ENCODE results near the gene HIC1. TPM values are rescaled to one million over a fixed set of nuclear protein-coding genes. Genes with fewer than 3 reads are reported as not detected.

The HIC1 gene
- polyA plus RNA-seq, 3 donors, result 13.5 to 31.6 (median 23.6) TPM

GRCh38 chr17:2065949-2066400 is 11.1 kb downstream of the HIC1 start:
- no peak for DNase-seq (ENCODE audit: extremely low read depth in 1 of 11, low read depth in 9 of 11, low spot score in 4 of 11)

DNA sequence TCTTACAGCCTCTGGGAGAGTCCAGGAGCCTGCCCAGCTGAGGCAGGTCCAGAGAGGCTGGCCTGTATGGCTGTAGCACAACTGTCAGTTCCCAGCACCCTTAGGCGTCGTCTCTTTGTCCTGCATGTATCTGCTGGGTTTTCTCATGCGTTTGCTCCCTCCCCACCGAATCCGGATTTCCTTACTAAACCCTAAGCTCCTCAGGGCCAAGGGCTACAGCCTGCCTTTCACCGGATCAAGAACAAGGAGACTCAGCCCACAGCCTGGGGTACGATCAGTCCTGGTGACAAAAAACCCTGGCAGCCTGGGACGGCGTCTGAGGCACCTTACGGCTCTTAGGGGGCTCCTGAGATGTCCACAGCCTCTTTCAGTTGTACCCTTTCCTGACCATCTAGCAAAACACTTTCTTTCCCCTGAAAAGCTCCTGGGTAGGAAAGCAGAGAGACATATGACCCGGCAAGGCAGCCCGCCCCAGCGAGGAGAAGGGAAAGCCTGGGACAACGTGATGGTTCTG is 12.2 kb downstream of the HIC1 start:
- DNase-seq (ENCODE audit: extremely low read depth in 1 of 11, low read depth in 9 of 11, low spot score in 4 of 11), result no peak

GRCh38 chr17:2067608-2068024 is 12.7 kb downstream of the HIC1 start:
- DNase-seq (ENCODE audit: extremely low read depth in 1 of 11, low read depth in 9 of 11, low spot score in 4 of 11), result no peak

DNA sequence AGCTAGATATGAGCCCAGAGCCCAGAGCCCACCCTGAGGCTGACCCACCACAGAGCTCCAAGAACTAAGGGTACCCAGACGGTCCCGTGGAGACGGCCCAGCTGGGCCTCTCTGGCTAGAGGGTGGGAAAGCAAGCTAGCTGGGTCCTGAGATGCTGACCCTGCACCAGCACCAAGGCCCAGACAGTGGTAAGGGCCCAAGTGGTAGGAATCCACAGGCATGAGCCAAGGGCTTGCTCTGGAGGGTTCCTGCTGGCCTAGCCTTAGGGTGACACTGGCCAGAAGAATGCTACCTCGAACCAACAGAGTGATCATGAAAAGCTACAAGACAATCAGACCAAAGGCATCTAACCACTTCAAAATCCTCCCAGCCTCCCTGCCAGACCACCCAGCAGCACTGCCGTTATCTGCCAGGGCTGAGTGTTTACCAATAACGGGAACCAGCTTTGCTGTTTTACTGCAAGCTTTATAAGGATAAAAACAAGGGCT is 13.2 kb downstream of the HIC1 start:
- no peak for DNase-seq (ENCODE audit: extremely low read depth in 1 of 11, low read depth in 9 of 11, low spot score in 4 of 11)

DNA sequence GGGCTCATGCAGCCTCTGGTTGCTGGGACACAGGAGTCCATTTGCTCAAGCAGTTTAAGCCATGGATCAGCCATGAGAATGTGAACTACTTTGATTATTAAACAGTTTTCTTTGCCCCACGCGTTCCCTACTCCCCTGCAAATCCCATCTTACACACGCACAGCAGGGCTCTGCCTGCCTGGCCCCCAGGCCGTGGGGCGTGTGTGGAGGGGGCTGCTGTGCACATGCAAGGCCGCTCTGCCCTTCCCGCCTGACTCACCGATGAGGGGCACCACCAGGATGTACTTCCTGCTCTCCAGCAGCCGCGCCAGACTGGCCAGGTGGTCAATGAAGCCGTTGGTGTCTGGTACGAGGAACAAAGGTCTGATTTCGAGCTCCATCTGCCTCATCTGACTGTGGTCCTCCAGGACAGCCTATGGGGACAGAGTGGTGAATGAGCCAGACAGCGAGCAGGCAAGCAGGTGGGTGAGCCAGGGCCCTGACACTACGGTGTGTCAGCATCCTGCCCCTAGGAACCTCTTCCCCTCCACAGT is 13.7 kb downstream of the HIC1 start:
- no peak for DNase-seq (ENCODE audit: extremely low read depth in 1 of 11, low read depth in 9 of 11, low spot score in 4 of 11)

- DNase-seq (ENCODE audit: extremely low read depth in 1 of 11, low read depth in 9 of 11, low spot score in 4 of 11), result no peak
Measured at GRCh38 chr17:2070241-2071023, 15.5 kb downstream of the HIC1 start.

GRCh38 chr17:2071024-2071385 is 16.1 kb downstream of the HIC1 start:
- no peak for DNase-seq (ENCODE audit: extremely low read depth in 1 of 11, low read depth in 9 of 11, low spot score in 4 of 11)

DNA sequence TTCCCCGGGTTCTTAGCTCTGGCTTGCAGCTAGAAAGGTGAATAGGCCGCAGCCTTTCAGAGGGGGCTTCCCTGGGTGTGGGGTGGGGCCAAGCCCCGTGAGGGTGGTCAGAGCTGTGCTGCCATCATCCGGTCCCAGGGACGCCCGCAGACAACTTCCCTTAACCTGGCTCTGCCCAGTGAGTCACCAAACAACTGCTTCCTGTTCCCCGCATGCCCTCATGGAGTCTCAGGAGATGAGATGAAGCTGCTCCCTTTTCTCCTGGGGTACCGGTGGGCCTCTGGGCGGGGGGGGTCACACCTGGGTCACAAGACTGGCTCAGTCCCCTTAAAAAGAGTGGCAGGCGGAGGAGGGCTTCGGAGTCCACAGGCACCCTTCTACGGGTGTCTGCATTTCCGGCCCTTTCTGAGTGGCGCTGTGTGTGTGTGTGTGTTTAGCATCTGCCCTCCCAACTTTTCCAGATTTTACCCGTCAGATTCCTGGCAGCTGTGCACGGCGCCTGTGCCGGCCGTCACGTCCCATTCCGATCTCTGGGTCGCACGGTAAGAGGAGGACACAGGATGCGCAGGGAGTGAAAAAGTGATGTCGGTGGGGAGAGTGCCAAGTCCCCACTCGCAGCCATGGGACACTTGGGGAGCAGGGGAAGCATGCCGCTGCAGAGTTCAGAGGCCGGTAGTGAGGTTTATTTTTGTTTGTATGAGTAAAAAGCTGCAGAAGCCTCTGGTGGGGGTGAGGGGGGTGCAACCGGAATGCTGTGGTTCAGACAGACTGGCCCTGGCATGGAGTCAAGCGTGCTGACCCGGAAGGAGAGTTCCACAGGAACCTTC is 16.8 kb downstream of the HIC1 start:
- DNase-seq (ENCODE audit: extremely low read depth in 1 of 11, low read depth in 9 of 11, low spot score in 4 of 11), result no peak

- DNase-seq (ENCODE audit: extremely low read depth in 1 of 11, low read depth in 9 of 11, low spot score in 4 of 11), result no peak
Measured at GRCh38 chr17:2074919-2075318, 20.0 kb downstream of the HIC1 start.

DNA sequence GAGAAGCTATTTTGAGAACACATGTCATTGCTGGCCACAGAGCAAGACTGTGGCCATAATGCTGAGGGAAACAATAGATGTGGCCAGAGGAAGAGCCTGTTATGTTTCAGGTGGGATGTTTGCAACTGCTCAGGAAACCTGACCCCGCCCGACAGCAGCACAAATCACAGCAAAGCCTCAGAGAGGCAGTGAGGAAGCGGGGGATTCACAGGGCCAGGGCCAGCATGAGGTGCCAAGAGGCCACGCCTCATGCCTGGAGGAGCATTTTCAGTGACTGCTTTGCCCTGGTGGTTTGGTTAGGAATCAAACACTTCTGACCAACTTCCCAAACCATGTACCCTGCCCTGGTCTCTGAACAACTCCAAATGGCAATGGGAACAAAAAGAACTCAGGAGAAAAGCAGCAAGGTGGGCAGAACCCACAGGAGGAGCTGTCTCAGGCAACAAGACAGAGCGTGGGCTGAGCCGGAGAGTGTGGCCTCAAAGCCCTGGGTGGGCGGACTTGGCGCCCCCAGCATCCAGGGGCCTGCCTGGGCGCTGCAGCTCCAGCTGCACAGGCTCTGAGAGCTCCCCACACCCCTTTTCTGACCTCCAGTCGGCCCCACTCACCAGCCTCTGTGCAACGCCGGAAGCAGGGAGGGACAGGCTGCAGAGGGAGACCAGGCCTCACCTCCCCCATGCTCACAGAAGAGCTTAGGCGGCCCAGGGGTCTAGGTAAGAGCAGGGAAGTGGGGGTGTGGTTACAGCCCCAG is 20.6 kb downstream of the HIC1 start:
- DNase-seq (ENCODE audit: extremely low read depth in 1 of 11, low read depth in 9 of 11, low spot score in 4 of 11), result no peak

- DNase-seq (ENCODE audit: extremely low read depth in 1 of 11, low read depth in 9 of 11, low spot score in 4 of 11), result no peak
Measured at GRCh38 chr17:2076087-2076984, 21.4 kb downstream of the HIC1 start.

GRCh38 chr17:2077040-2077439 is 22.1 kb downstream of the HIC1 start:
- no peak for DNase-seq (ENCODE audit: extremely low read depth in 1 of 11, low read depth in 9 of 11, low spot score in 4 of 11)

DNA sequence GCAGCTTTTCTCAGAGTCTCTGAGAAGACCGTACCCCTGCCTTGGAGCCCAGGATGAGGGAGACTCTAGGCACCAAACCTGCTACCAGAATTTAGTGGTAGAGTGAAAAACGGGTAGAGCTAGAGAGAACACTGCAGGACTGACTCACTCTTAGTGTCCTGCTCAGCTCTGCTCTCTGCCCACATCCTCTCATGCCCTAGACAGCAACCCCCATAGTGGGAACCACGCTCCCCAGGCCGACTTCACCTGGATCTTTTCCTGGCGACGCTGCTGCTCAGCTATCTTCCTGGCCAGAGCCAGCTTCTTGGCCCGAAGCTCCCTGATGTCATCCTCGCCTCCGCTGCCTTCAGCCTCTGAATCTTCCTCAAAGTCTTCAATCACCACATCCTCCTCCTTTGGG is 26.7 kb downstream of the HIC1 start:
- no peak for DNase-seq (ENCODE audit: extremely low read depth in 1 of 11, low read depth in 9 of 11, low spot score in 4 of 11)

DNA sequence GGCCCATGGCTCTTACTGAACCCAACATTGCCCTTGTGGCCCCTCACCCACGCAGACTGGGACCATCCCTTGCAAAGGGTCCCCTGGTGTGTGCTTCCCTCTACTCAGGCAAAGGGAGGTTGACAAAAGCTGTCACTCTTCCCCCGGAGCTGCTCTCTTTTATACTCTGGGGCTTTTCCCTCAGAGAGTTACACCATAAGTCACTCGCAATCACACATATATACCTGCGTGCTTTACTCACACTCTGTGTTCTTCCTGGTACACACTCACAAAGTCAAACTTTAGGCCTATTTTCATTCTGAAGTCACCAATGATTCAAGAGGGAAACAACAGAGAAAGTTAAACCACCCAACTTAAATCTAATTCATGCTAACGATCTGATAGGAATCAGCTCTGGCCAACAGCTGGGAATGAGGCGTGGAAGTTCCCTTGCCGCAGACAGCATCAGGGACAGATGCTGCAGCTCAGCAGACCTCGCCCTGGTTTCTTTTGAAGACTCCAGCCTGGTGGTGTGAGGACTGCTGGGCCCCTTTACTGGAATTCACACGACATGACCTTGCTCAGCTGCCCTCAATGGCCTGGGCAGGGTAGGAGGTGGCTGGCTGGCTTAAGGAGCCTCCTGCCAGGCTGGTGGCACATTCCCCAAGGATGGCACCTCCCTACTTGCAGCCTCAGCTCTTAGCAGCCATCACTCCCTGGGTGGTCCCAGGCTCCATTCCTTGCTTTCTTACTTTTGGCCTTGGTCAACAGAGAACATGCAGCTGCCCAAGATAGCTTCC is 27.3 kb downstream of the HIC1 start:
- DNase-seq (ENCODE audit: extremely low read depth in 1 of 11, low read depth in 9 of 11, low spot score in 4 of 11), result peak in 1 of 11 donors; percentile 60

GRCh38 chr17:2083613-2084035 is 28.7 kb downstream of the HIC1 start:
- no peak for DNase-seq (ENCODE audit: extremely low read depth in 1 of 11, low read depth in 9 of 11, low spot score in 4 of 11)

DNA sequence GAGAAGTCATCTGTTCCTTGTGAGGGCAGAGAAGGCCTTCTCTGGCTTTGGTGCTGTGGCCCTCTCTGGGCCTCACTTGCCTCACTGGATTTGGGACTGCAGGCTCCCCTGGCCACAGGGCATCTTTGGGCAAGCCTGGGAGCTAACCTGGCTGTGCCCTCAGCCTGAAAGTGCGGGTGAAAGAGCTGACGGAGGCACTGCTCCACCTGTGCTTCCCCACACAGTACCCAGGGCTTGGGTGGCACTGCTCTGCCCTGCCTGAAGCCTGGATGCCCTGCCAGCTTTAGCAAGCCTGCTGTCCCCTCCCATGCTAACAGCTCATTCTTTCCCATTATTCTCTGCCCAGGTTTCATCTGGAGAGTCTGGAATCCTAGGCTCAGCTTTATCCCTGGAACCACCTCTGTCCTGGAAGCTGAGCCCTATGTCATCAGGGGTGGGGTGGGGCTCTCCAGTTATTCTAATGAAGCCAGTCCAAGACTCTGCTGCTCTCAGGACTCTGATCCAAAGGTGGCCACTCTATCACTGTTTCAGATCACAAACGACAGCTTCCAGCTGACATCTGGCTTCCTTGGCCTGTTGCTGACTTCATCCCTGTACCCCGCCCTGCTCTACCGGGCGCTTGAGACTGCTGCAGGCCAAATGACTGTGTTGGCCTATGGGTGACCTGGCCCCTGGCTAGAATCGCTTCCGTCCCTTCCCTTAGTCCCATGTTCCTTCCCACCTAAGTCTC is 29.3 kb downstream of the HIC1 start:
- no peak for DNase-seq (ENCODE audit: extremely low read depth in 1 of 11, low read depth in 9 of 11, low spot score in 4 of 11)
